GM21526 (cell line): ENCODE data around the gene CEMIP.

ENCODE experiments used
- ATAC-seq: cut with Tn5 transposase; IDR thresholded peaks from one replicate; pipeline ENCODE4 v1.9.1; 2021; ENCODE audit warnings: moderate library complexity; ENCODE audit not compliant: unreplicated experiment, low FRiP score

The CEMIP gene

GRCh38 chr15:80779658-80780415 is 667 bp downstream of the CEMIP start:
- ATAC-seq, result no peak

- no peak for ATAC-seq
Measured at GRCh38 chr15:80780416-80781221, 1.4 kb downstream of the CEMIP start.

GRCh38 chr15:80783260-80783659 is 4.1 kb downstream of the CEMIP start:
- no peak for ATAC-seq

- ATAC-seq, result no peak
Measured at GRCh38 chr15:80785335-80785734, 6.2 kb downstream of the CEMIP start.

GRCh38 chr15:80785811-80786354 is 6.7 kb downstream of the CEMIP start:
- ATAC-seq, result no peak

- no peak for ATAC-seq
Measured at GRCh38 chr15:80787316-80787715, 8.1 kb downstream of the CEMIP start.

GRCh38 chr15:80788536-80788935 is 9.4 kb downstream of the CEMIP start:
- ATAC-seq, result no peak

GRCh38 chr15:80789296-80789695 is 10.1 kb downstream of the CEMIP start:
- no peak for ATAC-seq

GRCh38 chr15:80789796-80790195 is 10.6 kb downstream of the CEMIP start:
- no peak for ATAC-seq

- ATAC-seq, result no peak
Measured at GRCh38 chr15:80790236-80790635, 11.1 kb downstream of the CEMIP start.

- ATAC-seq, result no peak
Measured at GRCh38 chr15:80791004-80791403, 11.8 kb downstream of the CEMIP start.

GRCh38 chr15:80796407-80796806 is 17.2 kb downstream of the CEMIP start:
- ATAC-seq, result no peak

- no peak for ATAC-seq
Measured at GRCh38 chr15:80798911-80799310, 19.7 kb downstream of the CEMIP start.

GRCh38 chr15:80800067-80800466 is 20.9 kb downstream of the CEMIP start:
- ATAC-seq, result no peak

GRCh38 chr15:80801891-80802680 is 22.9 kb downstream of the CEMIP start:
- no peak for ATAC-seq

- no peak for ATAC-seq
Measured at GRCh38 chr15:80803580-80804525, 24.7 kb downstream of the CEMIP start.

- ATAC-seq, result no peak
Measured at GRCh38 chr15:80804970-80805495, 25.9 kb downstream of the CEMIP start.

- no peak for ATAC-seq
Measured at GRCh38 chr15:80811781-80812315, 32.7 kb downstream of the CEMIP start.

GRCh38 chr15:80815106-80815505 is 35.9 kb downstream of the CEMIP start:
- no peak for ATAC-seq
